Measurements from ENCODE around the gene SORBS2. TPM values are rescaled to one million over a fixed set of nuclear protein-coding genes. Genes with fewer than 3 reads are reported as not detected.

The SORBS2 gene
- total RNA-seq, 5 donors from 2014 or later (not counting 1 experiment from before 2014, with no cell fraction given): 0.15 to 1.9 (median 0.98) TPM; not detected in 1

DNA sequence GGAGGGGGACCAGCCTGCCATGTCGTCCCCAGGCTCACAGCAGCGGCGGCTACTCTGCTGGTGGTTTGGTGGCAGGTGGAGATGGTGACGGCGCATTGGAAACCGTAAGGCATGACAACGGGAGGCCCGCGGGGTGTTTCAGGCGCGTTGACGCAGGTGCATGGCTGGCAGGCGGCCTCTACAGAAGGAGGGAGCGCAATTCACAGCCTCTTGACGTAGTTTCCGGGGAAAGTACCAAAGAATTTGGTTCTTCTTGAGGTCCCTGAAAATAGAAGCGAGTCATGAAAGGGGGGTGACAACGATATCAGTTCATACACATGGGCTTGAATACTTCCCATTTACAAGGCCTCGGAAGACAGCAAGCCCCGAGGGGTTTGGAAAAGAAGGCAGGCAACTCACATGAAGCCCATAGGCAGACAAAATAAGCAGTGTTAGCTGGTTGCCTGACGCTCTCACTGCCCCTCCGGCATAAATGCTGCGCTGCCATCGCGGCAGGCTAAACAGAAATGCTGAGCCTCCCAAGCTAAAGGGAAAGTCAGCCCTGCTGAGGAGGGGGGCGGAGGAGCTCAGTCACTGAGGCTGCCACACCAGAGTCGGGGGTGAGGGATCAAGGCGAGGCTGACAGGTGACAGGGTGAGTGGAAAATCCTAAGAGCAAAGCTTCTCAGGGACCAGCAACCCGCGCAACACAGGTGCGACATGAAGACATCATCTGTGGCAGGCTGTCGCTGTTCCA, 224.4 kb downstream of the SORBS2 start:
- Histone ChIP-seq H3K4me3 (ENCODE audit: control insufficient read depth in 1 of 2, extremely low read depth in 1 of 2, low read length in 1 of 2) (peak overlapping the region; percentile 13 to 52), H3K36me3 (ENCODE audit: control insufficient read depth in 2 of 2, extremely low read depth in 1 of 2, insufficient read depth in 1 of 2, low read length in 1 of 2) (no peaks in the 10 kb centered on the region), H3K9me3 (no peaks in the 10 kb centered on the region), H3K27me3 (replicated peaks in 1 of 2; ENCODE audit: control insufficient read depth in 2 of 2, extremely low read depth in 1 of 2, insufficient read depth in 2 of 2, low read length in 1 of 2) (peaks cover 13 to 18% of the 10 kb centered on the region in 2 experiments), H3K4me1 (ENCODE audit: control insufficient read depth in 1 of 2, extremely low read depth in 1 of 2, insufficient read depth in 2 of 2, low read length in 2 of 2) (peaks cover 0 to 9% of the 10 kb centered on the region in 2 experiments), H3K27ac (ENCODE audit: low read length) (no peak overlapping the region)
- Mint-ChIP-seq H3K4me3 (peak overlapping the region; percentile 48 to 79 (median 55)), H3K36me3 (no peaks in the 10 kb centered on the region), H3K27ac (no peak overlapping the region), H3K27me3 (peaks cover 59 to 63% of the 10 kb centered on the region in 2 donors), H3K9me3 (no peaks in the 10 kb centered on the region), H3K4me1 (peaks cover 12 to 16% (median 14%) of the 10 kb centered on the region in 3 donors)
- ATAC-seq (replicated peaks in 1 of 4) (peak; percentile 73 to 95 (median 77)), DNase-seq (peak in 34 of 35 experiments; percentile 17 to 84 (median 70))
- CTCF ChIA-PET: interaction anchor here (0.6 to 0.9 kb wide), 2 partner anchors 11 to 1203 kb away, joined by 3 to 9 read pairs; no protein-coding TSS in a partner anchor
- POLR2A ChIA-PET: interaction anchor here in 1 of 2 donors (0.6 kb wide), 2 partner anchors 11 to 607 kb away, joined by 3 to 7 read pairs; no protein-coding TSS in a partner anchor
- WGBS (ENCODE audit: insufficient coverage): 13% methylated on average over 26 of the region's 32 CpGs

DNA sequence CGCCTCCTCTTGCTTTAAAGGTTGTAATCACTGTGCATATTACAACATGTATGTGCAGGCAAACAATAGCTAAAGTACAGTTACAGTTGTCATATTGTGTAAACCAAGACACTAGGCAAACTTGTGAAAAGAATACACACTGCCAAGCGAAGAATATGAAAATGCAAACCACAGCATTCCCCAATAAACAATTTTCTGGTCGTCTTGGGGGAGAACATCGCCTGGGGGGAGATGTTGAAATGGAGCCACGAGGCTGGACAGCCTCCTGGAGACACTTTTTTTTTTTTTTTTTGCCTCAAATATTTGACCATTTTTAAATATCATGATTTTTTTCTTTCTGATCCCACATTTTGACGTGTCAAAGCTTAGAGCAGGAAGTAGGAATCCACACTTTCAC, 225.0 kb downstream of the SORBS2 start:
- Histone ChIP-seq H3K27ac (ENCODE audit: low read length) (no peak overlapping the region), H3K27me3 (replicated peaks in 1 of 2; ENCODE audit: control insufficient read depth in 2 of 2, extremely low read depth in 1 of 2, insufficient read depth in 2 of 2, low read length in 1 of 2) (peaks cover 13 to 18% of the 10 kb centered on the region in 2 experiments), H3K36me3 (ENCODE audit: control insufficient read depth in 2 of 2, extremely low read depth in 1 of 2, insufficient read depth in 1 of 2, low read length in 1 of 2) (no peaks in the 10 kb centered on the region), H3K4me1 (ENCODE audit: control insufficient read depth in 1 of 2, extremely low read depth in 1 of 2, insufficient read depth in 2 of 2, low read length in 2 of 2) (peaks cover 0 to 9% of the 10 kb centered on the region in 2 experiments), H3K9me3 (no peaks in the 10 kb centered on the region), H3K4me3 (ENCODE audit: control insufficient read depth in 1 of 2, extremely low read depth in 1 of 2, low read length in 1 of 2) (peak overlapping the region; percentile 13 to 52)
- Mint-ChIP-seq H3K27me3 (peaks cover 56 to 63% of the 10 kb centered on the region in 2 donors), H3K27ac (no peak overlapping the region), H3K36me3 (no peaks in the 10 kb centered on the region), H3K9me3 (no peaks in the 10 kb centered on the region), H3K4me3 (peak overlapping the region; percentile 48 to 79 (median 55)), H3K4me1 (peaks cover 12 to 16% (median 14%) of the 10 kb centered on the region in 3 donors)
- ChIA-PET POLR2A (interaction anchor here in 1 of 2 donors (0.6 kb wide), 1 partner anchor 12 kb away, joined by 7 read pairs; no protein-coding TSS in a partner anchor), CTCF (interaction anchor here (0.6 to 1.4 kb wide), 2 partner anchors 11 to 1204 kb away, joined by 5 to 9 read pairs; no protein-coding TSS in a partner anchor)
- ATAC-seq (replicated peaks in 1 of 4) (no peak), DNase-seq (no peak)
- WGBS (ENCODE audit: insufficient coverage): 0% methylated on average over 1 of the region's 6 CpGs

DNA sequence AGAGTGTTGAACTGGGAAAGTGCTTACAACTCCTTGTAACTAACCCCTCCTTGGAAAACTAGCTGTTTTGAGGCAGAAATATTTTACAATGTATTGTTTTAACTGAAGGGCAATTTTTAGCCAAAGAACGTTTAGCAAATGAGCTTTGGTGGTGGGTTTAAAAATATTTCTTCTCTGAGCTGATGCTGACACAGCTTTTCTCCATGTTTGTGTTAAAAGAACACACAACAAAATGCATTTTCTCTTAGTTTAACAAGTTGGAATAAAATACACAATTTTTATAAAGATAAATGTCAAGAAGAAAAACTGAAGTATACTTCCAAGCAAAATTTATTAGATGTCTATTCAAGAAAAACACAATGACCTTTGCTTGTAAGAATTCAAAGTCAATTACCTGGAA, 226.8 kb downstream of the SORBS2 start:
- H3K27ac ChIP-seq (ENCODE audit: low read length): no peak overlapping the region
- no CpG with 5 or more reads among the region's 1 CpG for WGBS (ENCODE audit: insufficient coverage)
- ChIA-PET POLR2A (no interaction called here), CTCF (no interaction called here)
- peaks cover 11 to 18% of the 10 kb centered on the region in 2 experiments for H3K27me3 ChIP-seq (replicated peaks in 1 of 2; ENCODE audit: control insufficient read depth in 2 of 2, extremely low read depth in 1 of 2, insufficient read depth in 2 of 2, low read length in 1 of 2)
- Mint-ChIP-seq H3K36me3 (no peaks in the 10 kb centered on the region), H3K27me3 (peaks cover 52 to 63% of the 10 kb centered on the region in 2 donors), H3K27ac (no peak overlapping the region), H3K4me1 (peaks cover 12 to 16% (median 14%) of the 10 kb centered on the region in 3 donors), H3K9me3 (no peaks in the 10 kb centered on the region), H3K4me3 (no peak overlapping the region)
- peaks cover 0 to 9% of the 10 kb centered on the region in 2 experiments for H3K4me1 ChIP-seq (ENCODE audit: control insufficient read depth in 1 of 2, extremely low read depth in 1 of 2, insufficient read depth in 2 of 2, low read length in 2 of 2)
- no peak for DNase-seq
- ATAC-seq (replicated peaks in 1 of 4): no peak
- no peaks in the 10 kb centered on the region for H3K36me3 ChIP-seq (ENCODE audit: control insufficient read depth in 2 of 2, extremely low read depth in 1 of 2, insufficient read depth in 1 of 2, low read length in 1 of 2)
- H3K4me3 ChIP-seq (ENCODE audit: control insufficient read depth in 1 of 2, extremely low read depth in 1 of 2, low read length in 1 of 2): no peak overlapping the region
- H3K9me3 ChIP-seq: no peaks in the 10 kb centered on the region

DNA sequence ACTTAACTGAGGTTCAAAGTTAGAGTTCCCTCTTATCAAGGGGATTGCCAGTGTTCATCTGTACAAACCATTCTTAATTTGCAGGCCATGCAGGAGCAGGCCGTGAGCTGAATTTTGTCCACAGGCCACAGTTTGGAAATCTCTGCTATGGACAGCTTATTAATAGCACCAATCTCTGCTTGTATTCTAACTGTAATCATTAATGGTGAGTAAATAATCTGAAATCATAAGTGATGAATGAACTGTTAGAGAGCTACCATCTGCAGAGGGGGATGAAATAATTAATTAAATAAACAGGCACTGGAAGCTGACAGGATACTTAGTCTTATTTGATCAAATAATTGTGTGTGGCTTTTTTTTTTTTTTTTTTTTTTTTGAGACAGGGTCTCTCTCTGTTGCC, 228.2 kb downstream of the SORBS2 start:
- no peak overlapping the region for H3K4me3 Mint-ChIP-seq
- WGBS (ENCODE audit: insufficient coverage): no CpG with 5 or more reads among the region's 1 CpG
- Histone ChIP-seq H3K4me1 (ENCODE audit: control insufficient read depth in 1 of 2, extremely low read depth in 1 of 2, insufficient read depth in 2 of 2, low read length in 2 of 2) (peaks cover 0 to 9% of the 10 kb centered on the region in 2 experiments), H3K27ac (ENCODE audit: low read length) (no peak overlapping the region), H3K36me3 (ENCODE audit: control insufficient read depth in 2 of 2, extremely low read depth in 1 of 2, insufficient read depth in 1 of 2, low read length in 1 of 2) (no peaks in the 10 kb centered on the region), H3K9me3 (no peaks in the 10 kb centered on the region), H3K4me3 (ENCODE audit: control insufficient read depth in 1 of 2, extremely low read depth in 1 of 2, low read length in 1 of 2) (no peak overlapping the region), H3K27me3 (replicated peaks in 1 of 2; ENCODE audit: control insufficient read depth in 2 of 2, extremely low read depth in 1 of 2, insufficient read depth in 2 of 2, low read length in 1 of 2) (peaks cover 8 to 18% of the 10 kb centered on the region in 2 experiments)
- H3K27me3 Mint-ChIP-seq: peaks cover 41 to 59% of the 10 kb centered on the region in 2 donors
- H3K27ac Mint-ChIP-seq: no peak overlapping the region
- peaks cover 0 to 5% (median 0%) of the 10 kb centered on the region in 3 donors for H3K9me3 Mint-ChIP-seq
- ChIA-PET CTCF (interaction anchor here in 1 of 2 donors (0.7 to 1.2 kb wide), 2 partner anchors 14 to 50 kb away, joined by 3 read pairs; no protein-coding TSS in a partner anchor), POLR2A (interaction anchor here (0.5 to 0.6 kb wide), 2 partner anchors 11 to 84 kb away, joined by 4 to 8 read pairs; no protein-coding TSS in a partner anchor)
- peaks cover 12 to 14% (median 13%) of the 10 kb centered on the region in 3 donors for H3K4me1 Mint-ChIP-seq
- no peaks in the 10 kb centered on the region for H3K36me3 Mint-ChIP-seq
- ATAC-seq (replicated peaks in 1 of 4) (no peak), DNase-seq (no peak)

DNA sequence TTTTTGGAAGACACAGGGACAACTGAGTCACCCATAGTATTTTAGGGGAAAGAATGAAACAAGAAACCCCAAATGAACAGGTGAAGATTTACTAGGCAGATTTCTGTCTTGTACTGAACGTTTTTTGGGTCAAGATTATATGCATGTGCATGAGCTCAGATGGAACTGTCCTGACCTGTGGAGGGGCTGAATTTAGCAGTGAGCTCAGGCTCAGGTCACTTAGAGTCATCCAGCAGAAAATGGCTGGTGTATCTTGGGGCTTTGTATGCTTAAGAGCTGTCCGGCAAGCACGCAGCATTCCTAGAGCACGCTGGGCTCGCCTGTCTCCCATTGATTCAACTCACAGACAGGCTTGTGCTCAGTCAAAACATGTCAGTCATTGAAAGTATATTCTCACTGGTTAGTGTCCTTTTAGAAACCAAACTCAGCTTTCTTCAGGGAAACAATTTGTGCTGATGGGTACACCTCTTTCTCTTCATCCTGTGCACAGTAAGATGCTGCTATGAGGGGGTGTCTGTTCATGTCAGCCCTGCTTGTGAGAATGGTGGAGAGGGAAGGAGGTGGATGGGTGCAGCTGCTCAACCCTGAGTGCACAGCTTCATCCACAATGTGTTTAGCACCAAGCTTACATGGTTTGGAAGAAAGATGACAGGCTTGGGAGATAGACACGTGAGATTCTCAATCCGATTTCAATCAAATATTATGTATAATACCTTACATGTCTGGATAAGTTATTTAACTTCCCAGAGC, 229.2 kb downstream of the SORBS2 start:
- ChIA-PET CTCF (interaction anchor here in 1 of 2 donors (0.7 kb wide), 1 partner anchor 386 kb away, joined by 6 read pairs; no protein-coding TSS in a partner anchor), POLR2A (interaction anchor here in 1 of 2 donors (0.5 to 0.6 kb wide), 2 partner anchors 10 to 496 kb away, joined by 4 to 8 read pairs; no protein-coding TSS in a partner anchor)
- Mint-ChIP-seq H3K27ac (no peak overlapping the region), H3K9me3 (peaks cover 0 to 5% (median 0%) of the 10 kb centered on the region in 3 donors), H3K4me1 (peaks cover 11 to 12% (median 11%) of the 10 kb centered on the region in 3 donors), H3K36me3 (no peaks in the 10 kb centered on the region), H3K4me3 (no peak overlapping the region), H3K27me3 (peaks cover 33 to 59% of the 10 kb centered on the region in 2 donors)
- WGBS (ENCODE audit: insufficient coverage): 77% methylated on average over 5 of the region's 7 CpGs
- H3K4me3 ChIP-seq (ENCODE audit: control insufficient read depth in 1 of 2, extremely low read depth in 1 of 2, low read length in 1 of 2): no peak overlapping the region
- no peaks in the 10 kb centered on the region for H3K36me3 ChIP-seq (ENCODE audit: control insufficient read depth in 2 of 2, extremely low read depth in 1 of 2, insufficient read depth in 1 of 2, low read length in 1 of 2)
- ATAC-seq (replicated peaks in 1 of 4) (no peak), DNase-seq (no peak)
- no peak overlapping the region for H3K27ac ChIP-seq (ENCODE audit: low read length)
- H3K9me3 ChIP-seq: no peaks in the 10 kb centered on the region
- peaks cover 0 to 7% of the 10 kb centered on the region in 2 experiments for H3K4me1 ChIP-seq (ENCODE audit: control insufficient read depth in 1 of 2, extremely low read depth in 1 of 2, insufficient read depth in 2 of 2, low read length in 2 of 2)
- H3K27me3 ChIP-seq (replicated peaks in 1 of 2; ENCODE audit: control insufficient read depth in 2 of 2, extremely low read depth in 1 of 2, insufficient read depth in 2 of 2, low read length in 1 of 2): peaks cover 6 to 16% of the 10 kb centered on the region in 2 experiments

DNA sequence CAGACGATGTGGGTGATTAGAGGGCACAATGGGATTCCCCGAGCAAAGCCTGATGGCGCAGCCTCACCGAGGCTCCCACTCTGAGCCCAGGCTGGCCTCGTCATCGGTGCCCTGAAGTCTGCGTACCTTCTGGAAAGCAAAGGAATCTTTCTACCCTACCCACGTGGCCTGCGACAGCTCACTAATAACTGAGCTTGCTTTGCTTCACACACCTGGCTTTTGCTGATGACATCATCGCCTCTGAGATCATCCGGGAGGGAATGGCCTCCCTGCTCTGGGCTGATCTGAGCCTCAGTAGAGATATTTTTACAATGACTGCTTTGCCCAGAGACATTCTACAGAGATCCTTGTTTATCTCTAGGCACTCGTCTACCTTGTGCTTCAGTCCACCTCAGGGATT, 231.3 kb downstream of the SORBS2 start:
- Histone ChIP-seq H3K4me1 (ENCODE audit: control insufficient read depth in 1 of 2, extremely low read depth in 1 of 2, insufficient read depth in 2 of 2, low read length in 2 of 2) (no peaks in the 10 kb centered on the region), H3K36me3 (ENCODE audit: control insufficient read depth in 2 of 2, extremely low read depth in 1 of 2, insufficient read depth in 1 of 2, low read length in 1 of 2) (no peaks in the 10 kb centered on the region), H3K9me3 (no peaks in the 10 kb centered on the region), H3K27ac (ENCODE audit: low read length) (no peak overlapping the region), H3K27me3 (replicated peaks in 1 of 2; ENCODE audit: control insufficient read depth in 2 of 2, extremely low read depth in 1 of 2, insufficient read depth in 2 of 2, low read length in 1 of 2) (peaks cover 0 to 9% of the 10 kb centered on the region in 2 experiments), H3K4me3 (ENCODE audit: control insufficient read depth in 1 of 2, extremely low read depth in 1 of 2, low read length in 1 of 2) (no peak overlapping the region)
- Mint-ChIP-seq H3K27ac (no peak overlapping the region), H3K4me3 (no peak overlapping the region), H3K27me3 (peaks cover 22 to 48% of the 10 kb centered on the region in 2 donors), H3K36me3 (no peaks in the 10 kb centered on the region), H3K9me3 (peaks cover 0 to 5% (median 0%) of the 10 kb centered on the region in 3 donors), H3K4me1 (no peaks in the 10 kb centered on the region)
- ATAC-seq (replicated peaks in 1 of 4) (no peak), DNase-seq (no peak)
- ChIA-PET CTCF (no interaction called here), POLR2A (no interaction called here)
- WGBS (ENCODE audit: insufficient coverage): 87% methylated on average over 7 of the region's 12 CpGs
